ENCODE results near the gene PARN.

Gene PARN

DNA sequence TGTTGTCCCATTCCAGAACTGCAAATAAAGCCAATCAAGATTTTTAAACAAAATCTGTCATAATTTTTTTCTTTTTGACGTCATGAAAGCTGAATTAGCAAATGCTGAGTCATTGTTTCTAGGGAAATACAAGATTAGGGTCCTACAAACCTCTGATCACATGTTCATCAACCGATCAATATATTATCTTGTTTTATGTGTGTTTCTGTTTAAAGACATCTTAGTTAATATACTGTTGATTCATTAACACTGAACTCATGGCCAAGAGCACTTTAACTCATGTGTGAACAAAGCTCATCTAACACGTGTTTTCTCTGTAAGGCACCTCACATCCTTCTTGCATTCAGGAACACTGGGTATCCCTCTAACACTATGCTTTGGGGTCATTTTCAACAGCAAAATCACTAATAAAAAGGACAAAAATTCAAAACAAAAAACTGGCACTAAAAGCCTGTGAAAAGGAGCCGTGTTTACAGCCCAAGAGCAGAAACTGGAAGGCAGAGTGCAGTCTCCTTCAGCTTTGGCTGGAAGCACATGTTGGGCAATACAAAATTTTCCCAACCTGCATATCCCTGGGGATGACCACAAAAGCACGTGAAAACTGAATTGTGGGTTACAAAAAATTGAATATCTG is 102.5 kb downstream of the PARN start:
- no peak for DNase-seq

DNA sequence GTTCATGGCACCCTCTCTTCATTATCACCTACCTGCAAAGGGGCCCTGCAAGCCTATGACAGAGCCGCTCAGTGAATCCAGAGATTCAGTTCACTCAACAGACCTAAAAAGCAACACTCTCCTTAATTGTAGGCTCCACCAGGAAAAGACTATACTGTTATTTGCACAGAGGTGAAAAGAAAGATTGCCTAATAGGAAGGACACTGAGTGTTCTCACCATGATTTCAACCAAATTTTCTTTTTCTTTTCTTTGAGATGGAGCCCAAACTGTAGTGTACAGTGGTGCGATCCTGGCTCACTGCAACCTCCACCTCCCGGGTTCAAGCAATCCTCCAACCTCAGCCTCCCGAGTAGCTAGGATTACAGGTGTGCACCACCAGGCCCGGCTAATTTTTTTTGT is 104.5 kb downstream of the PARN start:
- no peak for DNase-seq

DNA sequence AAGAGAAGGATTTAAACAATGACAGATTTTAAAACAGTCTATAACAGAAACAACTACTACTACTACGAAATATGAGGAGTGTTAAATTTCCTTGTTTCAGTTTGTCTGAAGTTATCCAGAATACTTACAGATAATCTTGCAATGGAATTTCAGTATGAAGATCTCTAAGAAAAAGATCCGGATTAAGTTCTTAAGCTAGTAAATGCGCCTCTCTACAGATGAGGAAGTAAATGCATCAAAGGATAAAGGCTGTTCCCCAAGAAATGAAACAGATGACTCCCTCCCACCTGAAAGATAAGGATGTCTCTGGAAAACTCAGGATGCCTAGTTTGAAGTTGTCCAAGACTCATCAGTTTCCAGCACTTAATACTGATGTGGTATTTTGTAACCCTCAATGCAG is 105.1 kb downstream of the PARN start:
- DNase-seq: no peak

DNA sequence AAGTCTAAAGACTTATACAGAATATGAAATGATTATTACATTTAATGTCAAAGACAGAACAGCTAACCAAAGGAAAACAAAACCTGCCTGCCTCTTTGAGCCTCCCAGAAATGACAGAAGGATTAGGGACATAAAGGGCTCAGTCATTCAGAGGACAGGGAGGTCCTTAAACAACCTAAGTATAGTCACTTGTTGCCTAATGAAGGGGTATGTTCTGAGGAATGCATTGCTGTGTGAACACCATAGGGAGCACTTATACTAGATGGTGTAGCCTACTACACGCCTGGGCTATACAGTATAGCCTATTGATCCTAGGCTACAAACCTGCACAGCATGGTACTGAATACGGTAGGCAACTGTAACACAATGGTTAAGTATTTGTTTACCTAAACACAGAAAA is 106.4 kb downstream of the PARN start:
- no peak for DNase-seq

DNA sequence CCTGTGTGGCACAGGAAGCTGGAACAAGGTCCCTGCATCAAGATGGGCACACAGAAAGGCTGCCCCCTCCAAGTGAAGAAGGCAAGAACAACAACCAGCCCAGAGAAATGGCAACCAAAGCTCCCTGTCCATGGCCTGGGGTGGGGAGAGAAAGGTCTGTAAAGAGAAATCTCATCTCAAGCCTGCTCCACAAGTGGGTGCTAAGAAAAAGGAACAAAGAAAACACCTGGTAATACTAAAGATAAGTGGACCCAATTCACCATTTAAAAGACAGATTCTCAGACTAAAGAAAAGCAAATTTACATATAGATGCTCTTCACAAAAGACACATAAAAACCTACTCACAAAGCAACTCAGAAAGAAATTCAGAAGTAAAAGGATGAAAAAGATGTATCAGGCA is 107.4 kb downstream of the PARN start:
- no peak for DNase-seq

DNA sequence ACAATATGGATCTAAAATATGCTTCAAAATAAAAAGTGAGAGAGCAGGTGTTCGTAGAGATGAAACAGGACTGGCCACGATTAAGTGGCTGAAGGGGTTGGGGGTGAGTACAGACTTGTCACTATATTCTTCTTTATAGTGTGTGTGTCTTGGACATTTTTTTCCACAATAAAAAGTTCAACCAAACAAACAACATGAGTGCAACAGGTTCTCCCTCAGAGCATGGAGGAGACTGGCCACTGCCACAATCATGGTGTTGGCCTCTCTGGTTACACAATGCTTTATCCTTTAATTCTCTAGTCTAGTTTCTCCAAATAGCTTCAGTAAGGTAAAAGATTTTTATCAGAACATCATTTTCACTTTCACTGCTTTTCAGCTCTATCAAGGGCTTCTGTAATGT is 109.3 kb downstream of the PARN start:
- no peak for DNase-seq

DNA sequence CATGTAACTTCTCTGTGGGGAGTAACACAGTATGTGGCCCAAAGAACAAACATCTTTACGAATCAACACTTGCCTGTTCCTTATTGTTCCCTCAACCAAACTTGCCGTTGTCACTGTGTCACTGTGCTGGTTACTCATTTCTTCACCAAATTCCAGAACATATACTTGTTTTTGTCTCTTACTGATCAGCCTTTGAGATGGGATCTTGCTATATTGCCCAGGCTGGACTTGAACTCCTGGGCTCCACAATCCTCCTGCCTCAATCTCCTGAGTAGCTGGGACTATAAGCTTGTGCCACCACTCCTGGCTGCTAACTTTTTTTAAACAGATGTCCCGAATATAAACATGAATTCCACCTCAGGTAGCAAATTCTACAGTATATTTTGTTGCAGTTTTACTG is 115.1 kb downstream of the PARN start:
- DNase-seq: no peak

DNA sequence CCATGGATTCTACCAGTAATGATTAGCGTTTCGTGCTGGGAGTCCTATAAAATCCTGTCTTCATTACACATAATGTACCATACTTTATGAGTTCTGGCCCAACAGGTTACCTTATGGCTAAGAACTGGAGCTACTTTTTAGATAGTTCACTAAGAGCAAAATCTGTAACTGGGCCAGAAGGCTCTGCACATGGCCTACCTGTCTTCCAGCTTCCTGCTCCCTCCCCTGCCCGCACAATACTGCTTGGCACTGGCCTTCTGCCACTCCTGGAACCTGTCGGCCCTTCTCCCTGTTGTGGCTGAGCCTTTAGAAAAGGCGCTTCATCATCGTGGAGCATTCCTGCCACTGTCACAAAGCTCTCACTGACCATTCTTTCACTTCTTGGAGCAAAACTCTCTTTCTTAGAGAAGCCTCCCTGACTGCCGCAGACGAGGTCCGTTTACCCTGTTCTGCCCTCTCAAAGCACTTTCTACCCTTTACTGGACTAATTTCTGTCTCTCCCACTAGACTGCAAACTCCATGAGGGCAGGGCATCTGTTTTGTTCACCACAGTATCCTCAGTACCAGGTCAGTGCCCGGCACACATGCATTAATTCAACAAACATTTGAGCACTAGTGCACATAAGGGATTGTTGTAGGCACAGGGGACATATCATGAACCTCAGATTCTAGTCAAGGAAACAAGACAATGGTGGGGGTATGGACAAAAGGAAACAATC is 116.5 kb downstream of the PARN start:
- no peak for DNase-seq

DNA sequence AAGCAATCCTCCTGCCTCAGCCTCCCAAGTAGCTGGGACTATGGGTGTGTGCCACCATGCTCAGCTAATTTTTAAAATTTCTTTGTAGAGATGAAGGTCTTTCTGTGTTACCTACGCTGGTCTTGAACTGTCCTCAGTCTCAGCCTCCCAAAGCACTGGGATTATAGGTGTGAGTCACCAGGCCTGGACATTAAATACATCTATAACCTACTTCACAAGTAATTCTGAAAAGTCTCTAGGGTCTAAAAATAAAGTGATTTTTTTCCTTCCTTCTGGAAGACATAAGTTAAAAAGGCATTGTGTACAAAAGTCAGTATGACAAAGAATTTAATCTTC is 118.3 kb downstream of the PARN start:
- no peak for DNase-seq

DNA sequence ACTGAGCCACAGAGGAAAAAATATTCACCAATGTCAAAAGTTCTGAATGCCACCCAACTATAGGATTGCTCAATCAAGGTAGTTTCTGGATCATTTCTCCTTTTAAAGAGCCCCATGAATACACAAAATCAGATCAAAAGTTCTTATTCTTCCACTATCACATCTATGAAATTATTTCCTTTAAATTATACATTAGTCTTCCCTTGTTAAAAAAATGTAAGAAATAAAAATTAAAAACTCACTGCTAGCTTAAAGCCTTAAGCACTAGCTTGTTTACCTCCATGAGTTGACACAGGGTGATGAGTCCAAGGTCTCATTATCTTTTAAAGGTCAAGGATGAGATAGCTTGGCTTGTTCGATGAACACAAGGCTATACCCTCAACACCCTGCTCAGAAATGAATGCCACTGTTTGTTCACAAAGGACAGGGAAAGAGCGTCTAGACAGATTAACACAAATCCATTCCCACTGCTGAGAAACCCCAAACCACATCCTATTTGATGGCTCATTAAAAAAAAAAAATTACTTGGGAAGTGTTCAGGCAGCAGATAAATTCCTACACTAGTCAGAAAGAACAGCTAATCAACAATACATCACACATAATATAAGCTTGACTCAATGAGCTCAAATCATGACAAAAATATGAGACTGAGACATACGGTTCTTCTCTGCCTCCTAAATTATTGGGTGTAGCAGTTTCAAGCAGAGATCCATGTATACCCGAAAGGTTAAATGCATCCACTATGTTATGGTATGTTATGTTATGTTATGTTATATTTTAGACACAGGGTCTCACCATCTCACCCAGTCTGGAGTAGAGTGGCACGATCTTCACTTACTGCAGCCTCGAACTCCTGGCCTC is 118.9 kb downstream of the PARN start:
- DNase-seq: no peak

DNA sequence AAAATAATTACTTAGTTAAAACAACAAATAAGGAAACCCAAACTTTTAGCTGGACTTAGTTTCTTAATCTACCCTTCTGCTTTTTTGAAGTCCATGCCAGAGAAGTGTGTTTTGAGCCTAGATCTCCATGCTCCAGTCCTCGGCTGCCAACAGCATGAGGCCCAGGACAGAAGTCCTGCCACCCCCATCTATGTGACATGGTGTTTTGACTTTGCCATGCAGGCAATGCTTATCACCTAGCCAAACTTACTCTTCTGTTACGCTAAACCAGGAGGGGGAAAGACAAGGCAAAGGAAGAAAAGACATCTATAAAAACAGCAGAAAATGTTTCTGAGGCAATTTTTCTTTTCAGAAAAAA is 119.5 kb downstream of the PARN start:
- no peak for DNase-seq

DNA sequence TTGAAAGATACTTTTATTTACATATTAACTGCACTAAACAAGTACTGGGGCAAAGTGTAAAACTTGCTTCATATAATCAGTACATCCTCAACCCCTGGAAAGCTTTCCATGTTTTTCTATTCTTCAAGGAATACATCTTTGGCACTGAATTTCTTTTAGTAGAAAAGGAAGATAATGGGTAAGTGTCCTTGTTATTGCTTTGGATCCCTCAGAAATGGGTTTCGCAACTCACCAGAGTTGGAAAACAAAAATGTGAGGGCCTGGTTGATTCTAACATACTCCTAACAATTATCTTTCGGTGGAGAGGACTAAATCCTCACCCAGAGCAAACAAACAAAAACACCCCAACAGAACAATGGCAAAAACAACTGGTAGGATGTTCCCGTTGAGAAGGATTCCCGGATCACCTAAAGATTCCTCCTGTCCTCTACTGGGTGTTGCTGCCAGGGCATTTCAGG is 120.4 kb downstream of the PARN start:
- DNase-seq: no peak

DNA sequence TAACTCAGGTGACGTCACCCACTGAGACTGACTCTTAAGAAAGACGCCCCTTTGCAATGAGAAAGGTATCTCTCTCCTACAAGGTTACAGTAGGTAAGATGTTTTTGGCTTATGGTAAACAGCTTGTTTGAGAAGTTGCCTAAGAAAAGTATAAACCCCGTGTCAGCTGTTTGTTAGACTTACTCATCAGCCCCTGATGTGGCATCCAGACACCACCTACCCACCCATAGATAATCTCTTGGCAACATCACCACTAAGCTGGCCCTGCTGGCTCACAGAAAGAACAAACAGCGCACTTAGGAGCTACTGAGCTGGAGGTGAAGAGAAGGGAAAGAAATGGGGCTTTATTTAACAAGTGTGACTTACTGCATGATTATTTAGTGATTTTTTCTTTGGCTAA is 121.0 kb downstream of the PARN start:
- no peak for DNase-seq

DNA sequence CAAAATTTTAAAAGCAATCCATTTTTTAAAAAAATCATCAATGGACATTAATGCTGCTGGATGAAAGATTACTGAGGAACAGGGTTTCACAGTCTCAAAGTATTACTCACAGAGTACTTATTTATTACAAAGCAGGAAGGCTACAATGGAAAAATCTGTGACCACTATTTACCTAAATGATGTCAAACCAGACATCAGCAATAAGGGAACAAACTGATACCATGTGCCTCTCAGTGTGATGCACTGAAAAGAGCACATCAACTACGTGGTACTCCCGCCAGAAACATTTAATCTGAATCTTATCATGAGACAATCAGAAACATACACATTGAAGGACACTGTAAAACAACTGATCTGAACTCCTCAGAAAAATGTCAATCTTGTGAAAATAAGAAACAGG is 124.2 kb downstream of the PARN start:
- DNase-seq: no peak

DNA sequence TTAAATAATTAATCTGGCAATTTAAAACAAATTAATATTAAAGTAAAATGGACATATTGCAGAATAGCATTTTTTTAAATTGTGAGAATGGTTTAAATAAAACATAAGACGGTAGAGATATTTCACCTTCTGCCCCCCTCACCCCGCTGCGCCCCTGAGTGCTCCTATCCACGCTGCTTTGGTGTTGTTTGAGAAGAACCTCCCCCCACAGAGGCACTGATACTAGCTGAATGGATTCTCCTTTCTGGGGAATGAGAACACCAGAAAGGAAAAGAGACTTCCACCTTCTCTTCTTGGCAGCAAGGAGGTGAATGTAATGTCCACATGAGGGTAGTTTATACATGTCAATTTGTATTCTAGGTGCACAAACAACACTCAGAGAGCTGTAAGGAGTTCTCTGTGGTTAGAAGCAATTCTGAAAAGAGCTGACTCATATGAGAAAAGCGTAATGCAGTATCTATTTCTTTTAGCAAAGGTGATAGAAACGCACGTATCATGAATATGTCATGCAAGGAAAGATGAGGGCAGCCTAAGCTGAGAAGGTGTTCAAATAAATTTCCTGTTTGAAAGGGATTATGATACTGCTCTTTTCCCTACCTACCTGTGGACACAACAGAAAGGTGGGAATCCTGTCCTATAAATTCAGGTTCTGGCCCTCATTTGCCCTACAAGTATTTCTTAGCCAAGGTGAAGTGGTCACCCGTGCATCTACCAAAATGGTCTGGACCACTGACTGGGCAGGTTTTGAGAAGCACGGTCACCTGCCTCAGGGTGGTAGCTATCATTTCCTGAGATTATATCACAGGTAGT is 126.9 kb downstream of the PARN start:
- no peak for DNase-seq

DNA sequence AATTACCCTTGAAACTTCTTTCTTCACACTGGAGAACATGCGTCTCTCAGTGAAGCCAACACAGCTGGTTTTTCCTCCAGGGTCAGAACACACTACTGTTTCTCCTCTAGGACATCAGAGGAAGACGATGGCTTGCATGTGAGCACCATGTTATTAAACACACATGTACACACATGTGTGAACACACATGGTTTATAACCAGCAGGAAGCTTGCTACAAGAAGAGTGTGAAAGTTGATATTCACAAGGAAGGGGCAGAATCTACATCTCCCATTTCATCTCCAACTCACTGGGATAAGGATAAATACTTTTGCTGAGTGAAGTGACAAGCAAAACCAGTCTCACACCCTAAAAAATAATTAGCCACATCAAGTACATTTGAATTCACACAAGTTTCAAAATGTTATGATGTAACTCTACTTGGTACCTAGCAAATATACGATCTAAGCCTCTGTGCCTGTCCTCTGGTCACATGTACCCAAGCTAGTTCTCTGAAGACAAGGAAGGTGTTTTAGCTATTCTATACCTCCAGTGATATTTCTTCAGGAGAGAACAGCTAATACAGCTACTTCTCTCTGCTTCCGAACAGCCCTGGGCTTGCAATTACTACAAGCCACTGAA is 127.7 kb downstream of the PARN start:
- no peak for DNase-seq

DNA sequence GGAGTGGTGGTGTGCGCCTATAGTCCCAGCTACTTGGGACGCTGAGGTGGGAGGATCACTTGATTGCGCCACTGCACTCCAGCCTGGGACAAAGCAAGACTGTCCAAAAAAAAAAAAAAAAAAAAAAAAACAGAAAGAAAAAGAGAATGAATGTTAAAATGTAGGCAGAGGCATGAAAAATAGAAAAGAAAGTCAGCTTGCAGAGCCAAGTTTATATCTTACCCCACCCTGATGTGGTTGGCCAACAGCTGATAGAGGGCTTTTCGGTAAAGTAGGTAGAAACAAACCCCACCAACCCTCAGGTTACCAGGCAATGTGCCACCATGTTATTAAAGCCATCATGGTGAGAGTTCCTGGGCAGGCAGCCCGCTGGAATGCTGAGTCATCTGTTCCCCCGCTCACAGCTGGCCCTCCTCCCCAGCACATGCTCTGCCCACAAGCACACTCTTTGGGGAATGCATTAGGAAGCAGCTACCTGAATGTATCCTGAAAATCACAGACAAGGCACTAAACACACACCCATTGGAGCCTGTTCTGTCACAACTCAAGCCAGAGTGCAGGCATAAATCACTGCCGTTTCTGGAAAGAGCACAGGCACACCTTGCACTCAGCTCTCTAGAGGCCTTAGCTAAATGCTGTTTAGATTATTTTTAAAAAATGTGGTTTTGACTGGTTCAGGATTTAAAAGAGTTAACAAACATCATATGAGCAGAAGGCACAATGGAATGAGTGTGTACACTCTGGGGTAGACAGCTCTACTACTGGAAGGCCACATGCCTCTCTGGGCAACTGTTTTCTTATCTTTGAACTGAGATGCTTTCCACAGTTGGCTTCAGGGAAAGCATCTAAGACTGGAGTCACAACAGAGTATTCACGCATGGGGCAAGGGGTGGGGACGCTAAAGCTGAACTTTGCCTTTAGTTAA is 128.5 kb downstream of the PARN start:
- no peak for DNase-seq

DNA sequence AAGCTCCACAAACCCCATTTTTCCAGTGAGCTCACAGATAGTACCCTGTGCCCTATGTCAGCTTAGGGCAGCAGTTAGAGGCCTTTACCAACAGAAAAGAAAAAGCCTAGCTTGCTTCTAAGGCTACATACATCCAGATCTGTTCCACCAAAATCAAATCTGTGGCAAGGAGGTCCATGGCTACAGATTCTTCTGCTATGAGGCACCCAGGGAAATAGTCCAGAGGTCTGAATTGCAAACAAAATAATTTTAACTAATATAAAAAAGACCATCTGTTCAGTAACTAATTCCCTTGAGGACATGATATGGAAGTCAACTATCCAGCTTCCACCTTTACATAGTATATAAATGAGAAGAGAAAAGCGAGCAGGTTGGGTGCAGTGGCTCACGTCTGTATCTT is 129.3 kb downstream of the PARN start:
- DNase-seq: no peak

DNA sequence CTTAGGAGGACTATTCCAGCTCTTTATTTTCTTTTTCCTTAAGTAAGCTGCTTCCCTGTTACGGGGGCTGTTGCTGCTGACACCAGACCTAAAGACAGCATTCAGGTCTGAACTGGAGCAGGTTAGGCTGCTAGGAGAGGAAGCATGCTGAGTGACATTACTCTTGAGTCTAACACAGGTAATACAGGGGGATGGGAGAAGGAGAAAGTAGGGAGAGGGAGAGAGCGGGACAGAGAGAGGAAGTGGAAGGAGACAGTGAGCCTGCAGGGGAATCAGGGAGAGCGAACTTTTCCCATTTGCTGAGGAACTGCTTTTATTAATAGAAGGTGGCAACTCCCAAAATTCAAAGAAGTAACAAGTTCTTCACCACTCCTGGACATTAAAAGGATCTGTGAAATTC is 130.9 kb downstream of the PARN start:
- no peak for DNase-seq

DNA sequence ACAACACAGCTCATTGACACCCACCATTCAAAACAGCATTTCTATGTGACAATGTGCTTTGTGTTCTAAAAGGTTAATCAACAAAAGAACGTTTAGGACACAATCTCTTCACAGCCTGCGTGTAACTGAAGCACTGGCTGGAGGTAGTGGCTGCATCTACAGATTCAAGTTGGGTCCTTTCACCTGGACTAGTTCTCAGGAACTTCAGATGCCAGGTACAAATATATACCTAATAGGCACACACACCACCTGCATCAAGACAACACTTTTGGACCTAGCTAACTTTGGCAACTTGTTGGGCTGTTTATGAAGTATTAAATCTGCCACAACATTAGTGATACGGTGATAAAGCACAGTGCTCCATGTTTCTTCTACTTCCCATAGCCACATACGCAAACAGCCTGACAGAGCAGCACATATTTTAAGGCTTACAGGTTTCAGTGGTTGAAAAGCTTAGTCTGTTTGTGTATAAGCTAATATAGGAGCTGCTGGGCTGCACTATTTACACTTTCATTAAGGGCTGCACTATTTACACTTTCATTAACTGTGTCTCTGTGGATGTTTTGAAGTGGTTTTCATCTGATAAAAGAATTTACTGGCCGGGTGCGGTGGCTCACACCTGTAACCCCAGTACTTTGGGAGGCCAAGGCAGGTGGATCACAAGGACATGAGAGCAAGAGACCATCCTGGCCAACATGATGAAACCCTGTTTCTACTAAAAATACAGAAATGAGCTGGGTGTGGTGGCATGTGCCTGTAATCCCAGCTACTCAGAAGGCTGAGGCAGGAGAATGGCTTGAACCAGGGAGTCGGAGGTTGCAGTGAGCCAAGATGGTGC is 132.6 kb downstream of the PARN start:
- DNase-seq: no peak

DNA sequence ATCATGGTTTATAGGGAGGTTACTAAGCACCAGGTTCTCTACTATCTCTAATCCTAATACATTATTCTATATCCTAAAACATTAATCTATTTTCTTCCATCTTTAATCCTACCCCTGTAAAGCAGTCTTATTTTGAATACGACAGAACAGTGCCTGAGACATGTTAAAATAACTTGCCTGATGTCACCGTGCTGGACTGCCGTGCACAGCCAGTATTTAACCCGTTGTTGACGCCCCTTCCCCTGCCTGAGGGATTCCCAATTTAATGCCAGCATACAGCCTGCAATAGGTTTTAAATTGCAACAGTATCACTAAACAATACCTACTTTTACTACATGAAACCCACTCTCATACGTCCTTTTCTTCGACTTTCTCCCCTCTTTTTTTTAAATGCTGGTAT is 133.3 kb downstream of the PARN start:
- DNase-seq: no peak

All from CD4-positive, alpha-beta T cell treated with Interferon gamma for 1 hour (primary cell).